GM23338 (cell line): ENCODE results near the gene CAMP. TPM values are rescaled to one million over a fixed set of nuclear protein-coding genes. Genes with fewer than 3 reads are reported as not detected.

Source experiments
- ATAC-seq: fragments of 200-7000 bp; cut with Tn5 transposase; 3 replicates; pipeline ENCODE4 v1.9.1; 2020
- DNase-seq: peaks from one replicate; pipeline ENCODE4 v3.0.0-alpha.2; 2015; ENCODE audit warnings: low spot score
- H2AFZ ChIP-seq: fragments of 200-600 bp; sonication (generic); 2 replicates; pipeline ENCODE4 v1.8.0; 2016; ENCODE audit warnings: antibody characterized with exemption, mild to moderate bottlenecking, moderate library complexity
- H3F3A ChIP-seq: fragments of 200-600 bp; sonication (generic); replicated peaks from 2 replicates; pipeline ENCODE4 v1.8.0; 2017; ENCODE audit warnings: antibody characterized with exemption, mixed run types, low read depth
- H3K27ac ChIP-seq: fragments of 200-600 bp; sonication (generic); 2 replicates; pipeline ENCODE4 v1.6.1; 2016; ENCODE audit warnings: low read depth
- H3K27me3 ChIP-seq: fragments of 200-600 bp; sonication (generic); 2 replicates; pipeline ENCODE4 v1.8.0; 2016; ENCODE audit warnings: mild to moderate bottlenecking, mixed run types, moderate library complexity; ENCODE audit not compliant: insufficient read depth
- H3K36me3 ChIP-seq: fragments of 200-600 bp; sonication (generic); 2 replicates; pipeline ENCODE4 v1.8.0; 2016; ENCODE audit warnings: mild to moderate bottlenecking; ENCODE audit not compliant: insufficient read depth
- H3K4me1 ChIP-seq: fragments of 200-600 bp; sonication (generic); 2 replicates; pipeline ENCODE4 v1.8.0; 2016; ENCODE audit warnings: mild to moderate bottlenecking, moderate library complexity; ENCODE audit not compliant: insufficient read depth
- H3K4me2 ChIP-seq: fragments of 200-600 bp; sonication (generic); 2 replicates; pipeline ENCODE4 v1.7.1; 2017; ENCODE audit warnings: mixed run types
- H3K4me3 ChIP-seq: fragments of 200-600 bp; sonication (generic); 2 replicates; pipeline ENCODE4 v1.6.1; 2016; ENCODE audit warnings: mixed run types
- H3K79me2 ChIP-seq: fragments of 200-600 bp; sonication (generic); replicated peaks from 2 replicates; pipeline ENCODE4 v1.8.0; 2017; ENCODE audit warnings: mild to moderate bottlenecking; ENCODE audit not compliant: insufficient read depth
- H3K9me2 ChIP-seq: fragments of 200-600 bp; sonication (generic); 2 replicates; pipeline ENCODE4 v1.8.0; 2017; ENCODE audit not compliant: insufficient read depth
- H4K20me1 ChIP-seq: fragments of 200-600 bp; sonication (generic); replicated peaks from 2 replicates; pipeline ENCODE4 v1.8.0; 2017; ENCODE audit warnings: mild to moderate bottlenecking; ENCODE audit not compliant: insufficient read depth
- H3K27ac Mint-ChIP-seq: 2 replicates; pipeline ENCODE4 v1.8.0; 2020; ENCODE audit warnings: inconsistent platforms, mild to moderate bottlenecking, moderate library complexity, mixed read lengths
- H3K27me3 Mint-ChIP-seq: 3 replicates; pipeline ENCODE4 v1.8.0; 2022; ENCODE audit warnings: low read depth, mild to moderate bottlenecking, moderate library complexity, mixed read lengths, inconsistent platforms; ENCODE audit not compliant: insufficient read depth, poor library complexity
- H3K36me3 Mint-ChIP-seq: 3 replicates; pipeline ENCODE4 v1.8.0; 2021; ENCODE audit warnings: low read depth, mild to moderate bottlenecking, inconsistent platforms, moderate library complexity, mixed read lengths
- H3K4me1 Mint-ChIP-seq: 3 replicates; pipeline ENCODE4 v1.8.0; 2020; ENCODE audit warnings: mild to moderate bottlenecking, inconsistent platforms, mixed read lengths
- H3K4me3 Mint-ChIP-seq: 3 replicates; pipeline ENCODE4 v1.8.0; 2021; ENCODE audit warnings: moderate library complexity, mild to moderate bottlenecking, inconsistent platforms, mixed read lengths
- H3K9me3 Mint-ChIP-seq: 3 replicates; pipeline ENCODE4 v1.8.0; 2020; ENCODE audit warnings: moderate library complexity, mild to moderate bottlenecking, inconsistent platforms, mixed read lengths
- CREB1 ChIP-seq: fragments of 250-450 bp; sonication (Bioruptor Pico); IDR thresholded peaks from 2 replicates; pipeline ENCODE4 v1.5.0; 2020; ENCODE audit warnings: low read depth, mild to moderate bottlenecking, moderate library complexity
- JUNB ChIP-seq: IDR thresholded peaks from one replicate; pipeline ENCODE4 v1.6.1; 2016; ENCODE audit warnings: antibody characterized with exemption; ENCODE audit not compliant: unreplicated experiment
- NANOG ChIP-seq: IDR thresholded peaks from 2 replicates; pipeline ENCODE4 v1.6.1; 2016; ENCODE audit warnings: antibody characterized with exemption, borderline replicate concordance
- POLR2AphosphoS5 ChIP-seq: IDR thresholded peaks from 2 replicates; pipeline ENCODE4 v1.6.1; 2016; ENCODE audit warnings: antibody characterized with exemption, low read depth
- STAT1 ChIP-seq: IDR thresholded peaks from one replicate; pipeline ENCODE4 v1.6.1; 2016; ENCODE audit warnings: antibody characterized with exemption; ENCODE audit not compliant: unreplicated experiment
- ZNF114 ChIP-seq: fragments of 250-450 bp; sonication (Bioruptor Pico); IDR thresholded peaks from 2 replicates; pipeline ENCODE4 v1.5.0; 2020; ENCODE audit warnings: mild to moderate bottlenecking, moderate library complexity
- ZNF331 ChIP-seq: fragments of 250-450 bp; sonication (Bioruptor Pico); IDR thresholded peaks from 2 replicates; pipeline ENCODE4 v1.5.0; 2020; ENCODE audit warnings: low read depth, mild to moderate bottlenecking, moderate library complexity
- polyA plus RNA-seq: library from polyadenylated mRNA; unstranded; fragments of >200 nt; fragmentation: Nextera tagmentation; extraction: Ambion mirVana; gene quantifications from 2 replicates; pipeline ENCODE4 v1.2.1, GENCODE V29; 2016
- total RNA-seq: library from RNA; depleted of rRNA; stranded (reverse); fragments of >200 nt; shearing (Covaris generic); gene quantifications from 2 replicates; pipeline ENCODE4 v1.2.3, GENCODE V29; 2014
- TF ChIP-seq, protein P1 (sequence below): fragments of 250-450 bp; sonication (Bioruptor Pico); IDR thresholded peaks from 2 replicates; pipeline ENCODE4 v1.5.0; 2020; ENCODE audit warnings: mild to moderate bottlenecking, moderate library complexity
- TF ChIP-seq, protein P2 (sequence below): IDR thresholded peaks from one replicate; pipeline ENCODE4 v1.6.1; 2018; ENCODE audit warnings: antibody characterized with exemption; ENCODE audit not compliant: unreplicated experiment
- TF ChIP-seq, protein P3 (sequence below), 2 experiments: fragments of 200-600 bp in 1 of 2; sonication (generic) in 1 of 2; conservative IDR thresholded peaks; 2 replicates each; pipeline versions ENCODE4 v1.5.1 to v1.6.1; 2016 to 2017; ENCODE audit warnings: antibody characterized with exemption in 2 of 2, low read depth in 2 of 2, mild to moderate bottlenecking in 2 of 2, moderate library complexity in 1 of 2

Gene CAMP
- total and polyA plus RNA-seq, 2 experiments from 2014 or later: not detected

DNA sequence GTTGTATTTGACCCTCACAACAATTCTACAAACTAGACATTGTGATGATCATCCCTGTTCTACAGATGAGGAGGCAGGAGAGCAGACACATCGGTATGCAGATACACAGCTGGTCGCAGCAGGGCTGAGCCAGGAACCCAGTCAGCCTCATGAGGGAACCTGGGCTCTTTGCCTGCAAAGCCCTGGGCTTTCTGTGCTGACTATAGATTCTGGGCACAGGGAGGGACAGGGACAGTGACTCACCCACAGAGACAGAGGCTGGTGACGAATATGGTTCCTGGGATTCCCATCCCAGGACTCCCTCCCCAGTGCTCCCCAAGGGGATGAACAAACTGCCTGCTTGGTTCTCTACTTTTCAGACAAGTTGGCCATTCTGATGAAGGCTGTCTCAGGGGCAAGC lies 3.8 kb upstream of the CAMP start:
- Mint-ChIP-seq H3K9me3 (peaks cover 4% of the 10 kb centered on the region; the same call in 1 of the 3 replicates), H3K4me1 (no peaks in the 10 kb centered on the region; the same call in 2 of the 3 replicates), H3K27me3 (peaks cover 17% of the 10 kb centered on the region)

More for the DNA sequence above, 3.8 kb upstream of the CAMP start:
- no peaks in the 10 kb centered on the region for H4K20me1 ChIP-seq
- Mint-ChIP-seq H3K27ac (no peak overlapping the region), H3K36me3 (no peaks in the 10 kb centered on the region; the same call in 2 of the 3 replicates), H3K4me3 (no peak overlapping the region)
- no peak for ATAC-seq
- no peak for DNase-seq
- H3K27me3 ChIP-seq: no peaks in the 10 kb centered on the region
- no peak overlapping the region for H3K27ac ChIP-seq
- H3K4me3 ChIP-seq: no peak overlapping the region
- no peak for TF ChIP-seq JUNB
- TF ChIP-seq ZNF331 (CRISPR knock-in tag): no peak
- TF ChIP-seq ZNF114 (CRISPR knock-in tag): no peak
- TF ChIP-seq, protein P1, sequence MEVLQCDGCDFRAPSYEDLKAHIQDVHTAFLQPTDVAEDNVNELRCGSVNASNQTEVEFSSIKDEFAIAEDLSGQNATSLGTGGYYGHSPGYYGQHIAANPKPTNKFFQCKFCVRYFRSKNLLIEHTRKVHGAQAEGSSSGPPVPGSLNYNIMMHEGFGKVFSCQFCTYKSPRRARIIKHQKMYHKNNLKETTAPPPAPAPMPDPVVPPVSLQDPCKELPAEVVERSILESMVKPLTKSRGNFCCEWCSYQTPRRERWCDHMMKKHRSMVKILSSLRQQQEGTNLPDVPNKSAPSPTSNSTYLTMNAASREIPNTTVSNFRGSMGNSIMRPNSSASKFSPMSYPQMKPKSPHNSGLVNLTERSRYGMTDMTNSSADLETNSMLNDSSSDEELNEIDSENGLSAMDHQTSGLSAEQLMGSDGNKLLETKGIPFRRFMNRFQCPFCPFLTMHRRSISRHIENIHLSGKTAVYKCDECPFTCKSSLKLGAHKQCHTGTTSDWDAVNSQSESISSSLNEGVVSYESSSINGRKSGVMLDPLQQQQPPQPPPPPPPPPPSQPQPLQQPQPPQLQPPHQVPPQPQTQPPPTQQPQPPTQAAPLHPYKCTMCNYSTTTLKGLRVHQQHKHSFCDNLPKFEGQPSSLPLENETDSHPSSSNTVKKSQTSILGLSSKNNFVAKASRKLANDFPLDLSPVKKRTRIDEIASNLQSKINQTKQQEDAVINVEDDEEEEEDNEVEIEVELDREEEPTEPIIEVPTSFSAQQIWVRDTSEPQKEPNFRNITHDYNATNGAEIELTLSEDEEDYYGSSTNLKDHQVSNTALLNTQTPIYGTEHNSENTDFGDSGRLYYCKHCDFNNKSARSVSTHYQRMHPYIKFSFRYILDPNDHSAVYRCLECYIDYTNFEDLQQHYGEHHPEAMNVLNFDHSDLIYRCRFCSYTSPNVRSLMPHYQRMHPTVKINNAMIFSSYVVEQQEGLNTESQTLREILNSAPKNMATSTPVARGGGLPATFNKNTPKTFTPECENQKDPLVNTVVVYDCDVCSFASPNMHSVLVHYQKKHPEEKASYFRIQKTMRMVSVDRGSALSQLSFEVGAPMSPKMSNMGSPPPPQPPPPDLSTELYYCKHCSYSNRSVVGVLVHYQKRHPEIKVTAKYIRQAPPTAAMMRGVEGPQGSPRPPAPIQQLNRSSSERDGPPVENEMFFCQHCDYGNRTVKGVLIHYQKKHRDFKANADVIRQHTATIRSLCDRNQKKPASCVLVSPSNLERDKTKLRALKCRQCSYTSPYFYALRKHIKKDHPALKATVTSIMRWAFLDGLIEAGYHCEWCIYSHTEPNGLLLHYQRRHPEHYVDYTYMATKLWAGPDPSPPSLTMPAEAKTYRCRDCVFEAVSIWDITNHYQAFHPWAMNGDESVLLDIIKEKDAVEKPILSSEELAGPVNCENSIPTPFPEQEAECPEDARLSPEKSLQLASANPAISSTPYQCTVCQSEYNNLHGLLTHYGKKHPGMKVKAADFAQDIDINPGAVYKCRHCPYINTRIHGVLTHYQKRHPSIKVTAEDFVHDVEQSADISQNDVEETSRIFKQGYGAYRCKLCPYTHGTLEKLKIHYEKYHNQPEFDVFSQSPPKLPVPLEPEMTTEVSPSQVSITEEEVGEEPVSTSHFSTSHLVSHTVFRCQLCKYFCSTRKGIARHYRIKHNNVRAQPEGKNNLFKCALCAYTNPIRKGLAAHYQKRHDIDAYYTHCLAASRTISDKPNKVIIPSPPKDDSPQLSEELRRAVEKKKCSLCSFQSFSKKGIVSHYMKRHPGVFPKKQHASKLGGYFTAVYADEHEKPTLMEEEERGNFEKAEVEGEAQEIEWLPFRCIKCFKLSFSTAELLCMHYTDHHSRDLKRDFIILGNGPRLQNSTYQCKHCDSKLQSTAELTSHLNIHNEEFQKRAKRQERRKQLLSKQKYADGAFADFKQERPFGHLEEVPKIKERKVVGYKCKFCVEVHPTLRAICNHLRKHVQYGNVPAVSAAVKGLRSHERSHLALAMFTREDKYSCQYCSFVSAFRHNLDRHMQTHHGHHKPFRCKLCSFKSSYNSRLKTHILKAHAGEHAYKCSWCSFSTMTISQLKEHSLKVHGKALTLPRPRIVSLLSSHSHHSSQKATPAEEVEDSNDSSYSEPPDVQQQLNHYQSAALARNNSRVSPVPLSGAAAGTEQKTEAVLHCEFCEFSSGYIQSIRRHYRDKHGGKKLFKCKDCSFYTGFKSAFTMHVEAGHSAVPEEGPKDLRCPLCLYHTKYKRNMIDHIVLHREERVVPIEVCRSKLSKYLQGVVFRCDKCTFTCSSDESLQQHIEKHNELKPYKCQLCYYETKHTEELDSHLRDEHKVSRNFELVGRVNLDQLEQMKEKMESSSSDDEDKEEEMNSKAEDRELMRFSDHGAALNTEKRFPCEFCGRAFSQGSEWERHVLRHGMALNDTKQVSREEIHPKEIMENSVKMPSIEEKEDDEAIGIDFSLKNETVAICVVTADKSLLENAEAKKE (CRISPR knock-in tag): no peak
- TF ChIP-seq NANOG: no peak
- no peak for TF ChIP-seq STAT1
- no peak for TF ChIP-seq POLR2AphosphoS5
- TF ChIP-seq, protein P2, sequence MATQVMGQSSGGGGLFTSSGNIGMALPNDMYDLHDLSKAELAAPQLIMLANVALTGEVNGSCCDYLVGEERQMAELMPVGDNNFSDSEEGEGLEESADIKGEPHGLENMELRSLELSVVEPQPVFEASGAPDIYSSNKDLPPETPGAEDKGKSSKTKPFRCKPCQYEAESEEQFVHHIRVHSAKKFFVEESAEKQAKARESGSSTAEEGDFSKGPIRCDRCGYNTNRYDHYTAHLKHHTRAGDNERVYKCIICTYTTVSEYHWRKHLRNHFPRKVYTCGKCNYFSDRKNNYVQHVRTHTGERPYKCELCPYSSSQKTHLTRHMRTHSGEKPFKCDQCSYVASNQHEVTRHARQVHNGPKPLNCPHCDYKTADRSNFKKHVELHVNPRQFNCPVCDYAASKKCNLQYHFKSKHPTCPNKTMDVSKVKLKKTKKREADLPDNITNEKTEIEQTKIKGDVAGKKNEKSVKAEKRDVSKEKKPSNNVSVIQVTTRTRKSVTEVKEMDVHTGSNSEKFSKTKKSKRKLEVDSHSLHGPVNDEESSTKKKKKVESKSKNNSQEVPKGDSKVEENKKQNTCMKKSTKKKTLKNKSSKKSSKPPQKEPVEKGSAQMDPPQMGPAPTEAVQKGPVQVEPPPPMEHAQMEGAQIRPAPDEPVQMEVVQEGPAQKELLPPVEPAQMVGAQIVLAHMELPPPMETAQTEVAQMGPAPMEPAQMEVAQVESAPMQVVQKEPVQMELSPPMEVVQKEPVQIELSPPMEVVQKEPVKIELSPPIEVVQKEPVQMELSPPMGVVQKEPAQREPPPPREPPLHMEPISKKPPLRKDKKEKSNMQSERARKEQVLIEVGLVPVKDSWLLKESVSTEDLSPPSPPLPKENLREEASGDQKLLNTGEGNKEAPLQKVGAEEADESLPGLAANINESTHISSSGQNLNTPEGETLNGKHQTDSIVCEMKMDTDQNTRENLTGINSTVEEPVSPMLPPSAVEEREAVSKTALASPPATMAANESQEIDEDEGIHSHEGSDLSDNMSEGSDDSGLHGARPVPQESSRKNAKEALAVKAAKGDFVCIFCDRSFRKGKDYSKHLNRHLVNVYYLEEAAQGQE: no peak
- TF ChIP-seq, protein P3, sequence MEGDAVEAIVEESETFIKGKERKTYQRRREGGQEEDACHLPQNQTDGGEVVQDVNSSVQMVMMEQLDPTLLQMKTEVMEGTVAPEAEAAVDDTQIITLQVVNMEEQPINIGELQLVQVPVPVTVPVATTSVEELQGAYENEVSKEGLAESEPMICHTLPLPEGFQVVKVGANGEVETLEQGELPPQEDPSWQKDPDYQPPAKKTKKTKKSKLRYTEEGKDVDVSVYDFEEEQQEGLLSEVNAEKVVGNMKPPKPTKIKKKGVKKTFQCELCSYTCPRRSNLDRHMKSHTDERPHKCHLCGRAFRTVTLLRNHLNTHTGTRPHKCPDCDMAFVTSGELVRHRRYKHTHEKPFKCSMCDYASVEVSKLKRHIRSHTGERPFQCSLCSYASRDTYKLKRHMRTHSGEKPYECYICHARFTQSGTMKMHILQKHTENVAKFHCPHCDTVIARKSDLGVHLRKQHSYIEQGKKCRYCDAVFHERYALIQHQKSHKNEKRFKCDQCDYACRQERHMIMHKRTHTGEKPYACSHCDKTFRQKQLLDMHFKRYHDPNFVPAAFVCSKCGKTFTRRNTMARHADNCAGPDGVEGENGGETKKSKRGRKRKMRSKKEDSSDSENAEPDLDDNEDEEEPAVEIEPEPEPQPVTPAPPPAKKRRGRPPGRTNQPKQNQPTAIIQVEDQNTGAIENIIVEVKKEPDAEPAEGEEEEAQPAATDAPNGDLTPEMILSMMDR (conservative IDR thresholded peaks at IDR 0.05; ENCODE audit: low read depth in 2 of 2): no peak
- no peak for TF ChIP-seq CREB1 (CRISPR knock-in tag)
- H2AFZ ChIP-seq: no peak overlapping the region
- no peaks in the 10 kb centered on the region for H3K79me2 ChIP-seq
- H3K36me3 ChIP-seq: no peaks in the 10 kb centered on the region
- H3K9me2 ChIP-seq: no peaks in the 10 kb centered on the region
- H3K4me1 ChIP-seq: no peaks in the 10 kb centered on the region
- no peak overlapping the region for H3K4me2 ChIP-seq
- H3F3A ChIP-seq: no peaks in the 10 kb centered on the region
